Mesendoderm (in vitro differentiated cells): ENCODE measurements around the gene DENND1A.

Experiments used
- DNase-seq: peaks from one replicate; pipeline ENCODE4 v3.0.0; 2013
- H2AK5ac ChIP-seq: 2 replicates; pipeline ENCODE4 v1.6.1; 2013; ENCODE audit warnings: low read length, inconsistent platforms
- H2BK120ac ChIP-seq: 2 replicates; pipeline ENCODE4 v1.6.1; 2013; ENCODE audit warnings: low read depth, mild to moderate bottlenecking, low read length, moderate library complexity, mixed read lengths
- H2BK15ac ChIP-seq: replicated peaks from 2 replicates; pipeline ENCODE4 v1.6.1; 2013; ENCODE audit warnings: low read depth, mild to moderate bottlenecking, moderate library complexity
- H2BK5ac ChIP-seq: 2 replicates; pipeline ENCODE4 v1.6.1; 2013; ENCODE audit warnings: low read length, inconsistent platforms
- H3K18ac ChIP-seq: 2 replicates; pipeline ENCODE4 v1.6.1; 2013; ENCODE audit warnings: mild to moderate bottlenecking, low read length, mixed read lengths
- H3K23ac ChIP-seq: one replicate; pipeline ENCODE4 v1.6.1; 2013; ENCODE audit warnings: low read length
- H3K27ac ChIP-seq: 2 replicates; pipeline ENCODE4 v1.5.1; 2013; ENCODE audit warnings: low read depth, mild to moderate bottlenecking, inconsistent platforms, low read length, moderate library complexity
- H3K27me3 ChIP-seq: 2 replicates; pipeline ENCODE4 v1.6.1; 2013; ENCODE audit warnings: low read length, control low read depth, mild to moderate bottlenecking, inconsistent platforms; ENCODE audit not compliant: insufficient read depth, poor library complexity
- H3K36me3 ChIP-seq: 2 replicates; pipeline ENCODE4 v1.6.1; 2013; ENCODE audit warnings: low read length, inconsistent platforms; ENCODE audit not compliant: control insufficient read depth, insufficient read depth
- H3K4ac ChIP-seq: one replicate; pipeline ENCODE4 v1.6.1; 2013; ENCODE audit warnings: low read depth, mild to moderate bottlenecking, low read length, moderate library complexity
- H3K4me1 ChIP-seq: 2 replicates; pipeline ENCODE4 v1.6.1; 2013; ENCODE audit warnings: low read depth, low read length, inconsistent platforms; ENCODE audit not compliant: control insufficient read depth
- H3K4me2 ChIP-seq: 2 replicates; pipeline ENCODE4 v1.6.1; 2013; ENCODE audit warnings: low read length
- H3K4me3 ChIP-seq: 2 replicates; pipeline ENCODE4 v1.5.1; 2013; ENCODE audit warnings: mild to moderate bottlenecking, low read length
- H3K56ac ChIP-seq: one replicate; pipeline ENCODE4 v1.6.1; 2013; ENCODE audit warnings: low read length
- H3K79me1 ChIP-seq: 2 replicates; pipeline ENCODE4 v1.6.1; 2013; ENCODE audit warnings: low read length, inconsistent platforms
- H3K79me2 ChIP-seq: 2 replicates; pipeline ENCODE4 v1.6.1; 2013; ENCODE audit warnings: mild to moderate bottlenecking, low read length; ENCODE audit not compliant: control insufficient read depth, insufficient read depth
- H3K9ac ChIP-seq: 2 replicates; pipeline ENCODE4 v1.6.1; 2013; ENCODE audit warnings: low read length, inconsistent platforms
- H4K5ac ChIP-seq: one replicate; pipeline ENCODE4 v1.6.1; 2013; ENCODE audit warnings: low read length
- H4K8ac ChIP-seq: one replicate; pipeline ENCODE4 v1.6.1; 2013; ENCODE audit warnings: low read depth, mild to moderate bottlenecking, control low read depth, low read length, moderate library complexity
- WGBS: extraction: QIAGEN DNeasy Blood & Tissue Kit; methylation state at CpG from one replicate; pipeline ENCODE4 v1.1.7; 2013; ENCODE audit warnings: low lambda C conversion rate, missing lambda C conversion rate; ENCODE audit not compliant: insufficient coverage; ENCODE audit errors: extremely low coverage; 5-methylcytosine and 5-hydroxymethylcytosine counted together

DENND1A gene

DNA sequence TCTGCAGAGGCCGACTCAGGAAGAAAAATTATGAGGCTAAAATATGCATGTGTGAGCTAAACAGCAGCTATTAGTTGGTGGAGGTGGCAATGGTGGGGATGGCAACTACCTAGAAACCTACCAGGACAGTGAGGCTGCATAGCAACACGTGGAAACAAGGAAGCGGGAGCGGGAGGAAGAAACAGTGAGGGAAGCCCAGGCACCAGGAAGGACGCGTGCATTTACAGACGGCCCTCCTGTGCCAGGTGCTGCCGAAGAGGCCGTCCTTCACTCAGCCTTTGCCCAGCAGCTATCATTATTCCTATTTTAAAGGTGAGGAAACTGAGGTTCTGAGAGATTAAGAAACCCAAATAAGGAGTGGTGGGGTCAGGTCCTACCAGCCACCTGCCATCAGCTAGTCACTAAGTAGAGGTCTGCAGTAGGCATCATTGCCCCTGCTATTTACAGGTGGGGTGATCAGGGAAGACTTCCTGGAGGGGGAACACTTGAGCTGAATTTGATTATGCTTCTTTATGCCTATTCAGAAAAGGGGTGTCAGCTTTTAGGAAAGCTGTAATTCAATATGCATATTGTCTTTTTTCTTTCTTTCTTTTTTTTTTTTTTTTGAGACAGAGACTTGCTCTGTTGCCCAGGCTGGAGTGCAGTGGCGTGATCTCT lies 448.6 kb downstream of the DENND1A start:
- Histone ChIP-seq H3K79me2 (no peaks in the 10 kb centered on the region), H3K18ac (no peak overlapping the region), H4K5ac (no peak overlapping the region), H3K9ac (no peak overlapping the region), H3K27me3 (no peaks in the 10 kb centered on the region), H3K4ac (no peak overlapping the region), H2BK5ac (no peak overlapping the region), H3K56ac (no peak overlapping the region), H2AK5ac (no peak overlapping the region), H3K23ac (no peak overlapping the region), H2BK15ac (no peak overlapping the region), H3K4me1 (peaks cover 4% of the 10 kb centered on the region), H3K4me3 (no peak overlapping the region), H3K27ac (no peak overlapping the region), H4K8ac (no peak overlapping the region), H3K36me3 (no peaks in the 10 kb centered on the region), H3K4me2 (no peak overlapping the region), H3K79me1 (no peaks in the 10 kb centered on the region), H2BK120ac (no peak overlapping the region)
- WGBS: no CpG with 5 or more reads among the region's 10 CpGs
- no peak for DNase-seq

DNA sequence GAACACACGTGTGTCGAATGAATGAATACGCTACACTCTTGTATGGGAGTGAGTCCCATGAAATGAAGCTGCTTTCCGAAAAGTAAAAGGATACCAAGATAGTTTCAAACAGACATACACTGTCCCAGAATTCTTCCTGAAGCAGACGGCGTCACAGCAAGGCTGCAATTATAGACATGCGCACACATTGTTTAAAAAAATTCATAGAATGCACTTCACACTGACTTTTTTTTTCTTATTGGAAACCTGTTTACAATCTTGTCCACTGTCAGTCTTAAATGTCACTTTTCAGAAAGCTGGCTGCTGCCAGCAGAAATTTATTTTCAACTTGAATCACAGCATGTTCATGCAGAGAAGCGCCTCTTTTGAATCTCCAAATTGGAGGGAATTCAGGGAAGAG lies 449.1 kb downstream of the DENND1A start:
- Histone ChIP-seq H3K27ac (no peak overlapping the region), H3K56ac (no peak overlapping the region), H3K18ac (no peak overlapping the region), H4K8ac (no peak overlapping the region), H3K9ac (no peak overlapping the region), H2BK120ac (no peak overlapping the region), H4K5ac (no peak overlapping the region), H3K36me3 (no peaks in the 10 kb centered on the region), H2AK5ac (no peak overlapping the region), H3K79me2 (no peaks in the 10 kb centered on the region), H3K79me1 (no peaks in the 10 kb centered on the region), H3K4me2 (no peak overlapping the region), H3K27me3 (no peaks in the 10 kb centered on the region), H2BK15ac (no peak overlapping the region), H2BK5ac (no peak overlapping the region), H3K4me3 (no peak overlapping the region), H3K4me1 (peaks cover 4% of the 10 kb centered on the region), H3K23ac (no peak overlapping the region), H3K4ac (no peak overlapping the region)
- no CpG with 5 or more reads among the region's 8 CpGs for whole genome bisulfite sequencing
- DNase-seq: no peak

DNA sequence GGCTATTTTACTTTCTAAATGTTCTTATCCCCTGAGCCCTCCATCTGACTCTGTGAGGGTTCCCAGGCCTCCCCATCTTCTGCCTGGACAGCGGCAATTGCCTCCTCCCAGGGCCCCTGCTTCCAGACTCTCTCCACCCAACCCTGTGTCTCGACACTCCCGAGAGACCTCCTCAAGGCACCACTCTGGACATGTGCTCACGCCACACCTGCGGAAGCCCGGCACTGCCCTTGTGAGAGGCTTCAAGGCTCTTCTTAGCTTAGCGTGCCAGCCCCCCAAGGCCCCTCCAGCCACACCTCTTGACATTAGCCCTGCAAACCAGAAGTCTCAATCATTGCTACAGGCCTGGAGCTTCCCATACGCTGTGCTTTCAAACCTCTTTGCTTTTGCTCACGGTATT lies 449.8 kb downstream of the DENND1A start:
- no peaks in the 10 kb centered on the region for H3K36me3 ChIP-seq

DNA sequence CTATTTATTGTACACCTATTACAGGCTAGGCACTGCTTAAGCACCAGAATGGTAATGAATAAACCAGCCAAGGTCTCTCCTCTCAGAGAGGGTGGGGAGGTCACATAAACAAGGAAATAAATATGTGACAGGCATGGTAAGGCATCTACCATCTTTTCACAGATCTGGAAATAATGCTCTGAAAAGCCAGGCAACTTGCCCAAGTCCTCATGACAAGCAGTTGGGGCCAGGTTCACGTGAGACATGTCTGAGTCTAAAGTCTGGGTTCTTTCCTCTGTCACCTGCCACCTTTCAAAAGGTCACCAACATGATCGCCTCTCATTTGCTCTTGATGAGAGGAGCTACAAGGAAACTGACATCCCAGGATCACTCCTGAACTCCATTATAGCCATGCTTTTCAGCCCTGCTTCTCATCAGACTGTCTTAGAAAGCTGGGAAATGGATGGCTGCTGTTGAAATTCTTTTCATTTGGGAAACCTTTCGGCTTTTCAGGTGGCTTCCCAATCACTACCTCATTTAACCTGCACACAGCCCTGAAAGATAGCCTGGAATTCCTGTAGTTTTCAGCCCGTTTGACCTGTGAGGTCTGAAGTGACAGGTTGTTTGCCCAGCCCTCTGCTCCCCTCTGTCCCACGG lies 450.8 kb downstream of the DENND1A start:
- Histone ChIP-seq H2BK120ac (no peak overlapping the region), H3K27me3 (no peaks in the 10 kb centered on the region), H3K27ac (no peak overlapping the region), H2BK5ac (no peak overlapping the region), H2AK5ac (no peak overlapping the region), H3K79me1 (no peaks in the 10 kb centered on the region), H3K4me1 (peaks cover 4% of the 10 kb centered on the region), H3K9ac (no peak overlapping the region), H3K56ac (no peak overlapping the region), H4K5ac (no peak overlapping the region), H3K4me3 (no peak overlapping the region), H3K79me2 (no peaks in the 10 kb centered on the region), H2BK15ac (no peak overlapping the region), H4K8ac (no peak overlapping the region), H3K4ac (no peak overlapping the region), H3K18ac (no peak overlapping the region), H3K23ac (no peak overlapping the region), H3K36me3 (no peaks in the 10 kb centered on the region), H3K4me2 (no peak overlapping the region)
- no peak for DNase-seq
- WGBS: no CpG with 5 or more reads among the region's 5 CpGs

More for the DNA sequence above, 449.8 kb downstream of the DENND1A start:
- H3K4ac ChIP-seq: no peak overlapping the region
- H3K23ac ChIP-seq: no peak overlapping the region
- no peak overlapping the region for H2AK5ac ChIP-seq
- no peak for DNase-seq
- H3K79me1 ChIP-seq: no peaks in the 10 kb centered on the region
- H4K5ac ChIP-seq: no peak overlapping the region
- H3K79me2 ChIP-seq: no peaks in the 10 kb centered on the region
- no peak overlapping the region for H3K56ac ChIP-seq
- no peak overlapping the region for H2BK15ac ChIP-seq
- H3K9ac ChIP-seq: no peak overlapping the region
- no CpG with 5 or more reads among the region's 9 CpGs for WGBS
- H3K18ac ChIP-seq: no peak overlapping the region
- H3K27me3 ChIP-seq: no peaks in the 10 kb centered on the region
- peaks cover 4% of the 10 kb centered on the region for H3K4me1 ChIP-seq
- no peak overlapping the region for H4K8ac ChIP-seq
- H3K27ac ChIP-seq: no peak overlapping the region
- no peak overlapping the region for H2BK120ac ChIP-seq
- H2BK5ac ChIP-seq: no peak overlapping the region
- no peak overlapping the region for H3K4me2 ChIP-seq
- H3K4me3 ChIP-seq: no peak overlapping the region

DNA sequence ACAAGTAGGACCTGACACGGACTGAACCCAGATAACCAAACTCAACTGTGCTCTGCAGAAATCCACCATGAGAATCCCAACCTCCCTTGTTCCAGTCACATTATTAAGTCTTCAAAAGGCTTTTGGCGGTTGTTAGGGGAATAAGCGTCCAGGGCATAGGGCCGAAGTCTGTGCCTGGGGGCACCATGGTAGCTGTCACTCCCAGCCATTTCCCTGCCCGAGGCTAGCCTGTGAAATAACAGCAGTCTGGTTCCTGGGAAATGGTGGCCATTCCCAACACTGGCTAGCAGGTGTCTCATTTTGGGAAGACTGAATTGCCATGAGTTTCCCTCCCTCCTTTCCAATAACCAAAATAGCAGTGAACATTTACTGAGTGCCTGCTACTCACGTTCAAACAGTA lies 451.8 kb downstream of the DENND1A start:
- H4K5ac ChIP-seq: no peak overlapping the region
- no peak overlapping the region for H3K18ac ChIP-seq
- peaks cover 4% of the 10 kb centered on the region for H3K4me1 ChIP-seq
- no peak overlapping the region for H3K4me2 ChIP-seq
- no peak overlapping the region for H3K4ac ChIP-seq
- no peak overlapping the region for H2BK120ac ChIP-seq
- no peak overlapping the region for H2AK5ac ChIP-seq
- H4K8ac ChIP-seq: no peak overlapping the region
- no CpG with 5 or more reads among the region's 6 CpGs for whole genome bisulfite sequencing
- H3K23ac ChIP-seq: no peak overlapping the region
- H3K4me3 ChIP-seq: no peak overlapping the region
- H3K79me1 ChIP-seq: no peaks in the 10 kb centered on the region
- no peak overlapping the region for H3K9ac ChIP-seq
- no peaks in the 10 kb centered on the region for H3K27me3 ChIP-seq
- DNase-seq: no peak
- H2BK5ac ChIP-seq: no peak overlapping the region
- H2BK15ac ChIP-seq: no peak overlapping the region
- H3K56ac ChIP-seq: no peak overlapping the region
- H3K79me2 ChIP-seq: no peaks in the 10 kb centered on the region
- no peak overlapping the region for H3K27ac ChIP-seq
- no peaks in the 10 kb centered on the region for H3K36me3 ChIP-seq

DNA sequence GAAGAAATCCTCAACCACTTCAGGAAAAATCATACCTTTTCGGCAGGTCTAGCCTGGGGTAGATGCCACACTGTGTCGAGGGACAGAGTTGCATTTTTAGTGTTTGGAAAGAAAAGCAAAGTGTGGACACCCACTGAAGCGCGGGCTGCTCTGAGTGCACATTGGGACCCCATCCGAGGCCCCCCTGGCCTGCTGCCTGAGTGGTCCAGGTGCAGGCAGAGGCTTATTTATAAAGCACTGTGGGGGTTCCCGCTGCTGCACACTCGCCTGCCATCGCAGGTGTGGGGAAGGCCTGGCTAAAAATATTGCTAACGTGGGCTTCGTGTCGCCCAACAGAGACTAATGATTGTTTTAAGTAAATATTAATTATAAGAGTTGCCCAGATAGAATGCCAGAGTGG lies 454.5 kb downstream of the DENND1A start:
- no peak for DNase-seq
- H3K4me1 ChIP-seq: no peaks in the 10 kb centered on the region
- no peak overlapping the region for H3K4me3 ChIP-seq
- H4K5ac ChIP-seq: no peak overlapping the region
- no CpG with 5 or more reads among the region's 11 CpGs for WGBS
- H3K56ac ChIP-seq: no peak overlapping the region
- no peak overlapping the region for H3K23ac ChIP-seq
- no peak overlapping the region for H3K27ac ChIP-seq
- H2BK5ac ChIP-seq: no peak overlapping the region
- H3K36me3 ChIP-seq: no peaks in the 10 kb centered on the region
- no peak overlapping the region for H2AK5ac ChIP-seq
- no peaks in the 10 kb centered on the region for H3K79me1 ChIP-seq
- H3K27me3 ChIP-seq: no peaks in the 10 kb centered on the region
- no peaks in the 10 kb centered on the region for H3K79me2 ChIP-seq
- no peak overlapping the region for H3K4ac ChIP-seq
- no peak overlapping the region for H2BK15ac ChIP-seq
- no peak overlapping the region for H4K8ac ChIP-seq
- no peak overlapping the region for H2BK120ac ChIP-seq
- H3K4me2 ChIP-seq: no peak overlapping the region
- no peak overlapping the region for H3K18ac ChIP-seq
- H3K9ac ChIP-seq: no peak overlapping the region
